IPS DF 4.7 (cell line): ENCODE results near the gene HASPIN.

Experiments used
- DNase-seq: peaks from one replicate; pipeline ENCODE4 v3.0.0-alpha.2; 2013; ENCODE audit warnings: low spot score; ENCODE audit errors: extremely low read depth

HASPIN gene

DNA sequence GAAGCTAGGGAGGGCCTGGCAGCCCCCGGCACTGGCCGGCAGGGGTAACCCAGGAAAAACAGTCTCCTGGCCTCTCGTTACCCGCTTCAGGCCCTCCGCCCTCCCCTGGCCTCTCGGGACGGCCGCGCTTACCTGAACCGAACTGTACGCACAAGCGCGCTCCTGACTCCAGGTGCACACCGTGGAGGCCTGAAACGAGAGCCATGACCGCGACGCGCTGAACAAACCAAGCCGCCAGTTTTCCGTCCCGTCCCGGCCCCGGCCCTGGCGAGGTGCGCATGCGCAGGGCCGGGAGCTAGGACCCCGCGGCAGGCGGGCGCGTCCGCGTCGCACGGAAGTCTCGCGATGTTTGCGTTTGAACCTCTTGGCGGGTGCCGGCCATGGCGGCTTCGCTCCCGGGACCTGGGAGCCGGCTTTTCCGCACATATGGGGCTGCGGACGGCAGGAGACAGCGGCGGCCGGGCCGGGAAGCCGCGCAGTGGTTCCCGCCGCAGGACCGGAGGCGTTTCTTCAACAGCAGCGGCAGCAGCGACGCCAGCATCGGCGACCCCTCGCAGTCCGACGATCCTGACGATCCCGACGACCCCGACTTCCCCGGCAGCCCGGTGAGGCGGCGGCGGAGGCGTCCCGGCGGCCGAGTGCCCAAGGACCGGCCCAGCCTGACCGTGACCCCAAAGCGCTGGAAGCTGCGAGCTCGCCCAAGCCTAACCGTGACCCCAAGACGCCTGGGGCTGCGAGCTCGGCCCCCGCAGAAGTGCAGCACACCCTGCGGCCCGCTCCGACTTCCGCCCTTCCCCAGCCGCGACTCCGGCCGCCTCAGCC, at the start of gene HASPIN:
Gene HASPIN (plus strand): TSS at position 348 of the 822 bp plus-strand sequence. CDS start 33 bp downstream, at position 381.
- DNase-seq: no peak

DNA sequence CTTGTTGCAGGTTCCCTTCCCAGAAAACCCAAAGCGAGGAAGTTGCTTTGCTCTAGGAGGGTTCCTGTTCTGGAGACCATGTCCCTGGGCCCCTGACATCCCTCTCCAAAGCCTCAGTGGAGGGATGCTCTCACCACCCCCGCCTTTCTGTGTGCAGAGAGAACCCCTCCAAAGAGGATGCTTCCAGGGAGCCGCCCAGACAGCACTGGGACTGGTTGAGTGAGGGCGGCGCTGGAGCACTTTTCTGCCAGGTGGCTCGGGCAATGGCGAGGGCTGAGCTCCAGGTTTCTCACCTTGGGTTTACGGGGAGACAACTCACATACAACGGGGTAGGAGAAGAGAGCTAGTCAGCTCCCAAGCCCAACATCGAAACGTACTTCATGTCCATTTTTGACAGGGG, 47.8 kb upstream of the HASPIN start:
- DNase-seq: no peak

DNA sequence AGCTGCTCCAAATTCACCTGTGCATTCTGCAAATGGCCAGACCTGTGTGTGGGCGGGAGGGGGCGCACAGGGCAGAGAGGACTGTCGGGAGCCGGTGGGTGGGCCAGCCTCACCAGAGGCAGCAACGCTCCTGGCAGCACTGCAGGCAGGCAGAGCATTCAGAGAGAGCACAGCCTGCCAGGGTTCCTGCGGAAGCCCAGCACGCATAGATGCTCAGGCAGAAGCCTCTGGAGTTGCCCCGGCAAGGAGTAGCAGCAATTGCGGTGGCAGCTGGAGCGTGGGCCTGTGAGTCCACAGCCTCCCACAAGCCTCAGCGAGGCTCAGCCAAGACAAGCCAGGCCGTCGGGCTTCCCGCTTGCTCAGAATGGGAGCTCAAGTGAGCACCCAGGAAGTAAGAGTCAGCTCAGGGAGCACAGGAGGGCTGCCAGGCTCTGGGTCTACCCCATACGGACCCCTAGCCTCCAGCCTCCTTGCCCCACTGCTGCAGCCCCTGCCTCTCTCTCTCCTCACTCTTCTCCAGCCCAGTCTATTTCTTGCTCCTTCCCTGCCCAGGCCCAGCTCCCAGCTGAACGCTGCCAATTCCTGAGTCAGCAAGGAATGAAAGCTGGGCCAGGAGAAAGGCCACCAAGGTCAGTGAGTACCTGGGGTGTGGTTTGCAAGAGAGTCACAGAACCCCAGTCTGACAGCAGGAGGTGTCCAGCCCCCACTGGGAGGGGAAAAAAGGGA, 45.4 kb upstream of the HASPIN start:
- DNase-seq: no peak

DNA sequence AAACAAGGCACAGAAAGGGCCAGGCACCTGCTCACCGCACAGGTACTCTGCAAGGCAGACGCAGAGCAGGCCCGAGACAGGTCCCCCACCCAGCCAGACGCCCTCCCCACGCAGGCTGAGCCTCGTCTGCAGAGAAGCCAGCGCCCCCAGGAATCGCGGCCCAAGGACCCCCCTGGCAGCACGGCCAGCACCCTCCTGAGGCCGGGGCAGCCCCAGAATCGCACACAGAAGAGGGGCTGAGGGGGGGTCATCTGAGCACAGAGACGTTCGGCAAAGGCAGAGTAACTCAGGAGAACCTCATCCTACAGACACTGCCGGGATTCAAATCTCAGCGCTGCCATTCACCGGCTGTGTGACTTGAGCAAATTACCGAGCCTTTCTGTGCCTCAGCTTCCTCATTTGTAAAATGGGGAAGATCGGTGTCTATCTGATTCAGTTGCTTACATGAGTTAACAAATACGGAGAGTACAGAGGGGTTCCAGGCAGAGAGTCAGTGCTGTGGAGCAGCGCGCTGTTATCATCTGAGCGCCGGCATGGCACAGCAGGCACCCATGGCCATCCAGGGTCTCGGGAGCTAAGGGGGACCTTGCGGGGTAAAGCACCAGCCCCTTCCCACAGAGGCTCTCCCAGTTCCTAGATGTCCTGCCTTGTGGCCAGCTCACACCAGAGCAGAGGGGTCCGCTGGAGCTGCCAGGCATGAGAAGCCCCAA, 44.7 kb upstream of the HASPIN start:
- DNase-seq: no peak

DNA sequence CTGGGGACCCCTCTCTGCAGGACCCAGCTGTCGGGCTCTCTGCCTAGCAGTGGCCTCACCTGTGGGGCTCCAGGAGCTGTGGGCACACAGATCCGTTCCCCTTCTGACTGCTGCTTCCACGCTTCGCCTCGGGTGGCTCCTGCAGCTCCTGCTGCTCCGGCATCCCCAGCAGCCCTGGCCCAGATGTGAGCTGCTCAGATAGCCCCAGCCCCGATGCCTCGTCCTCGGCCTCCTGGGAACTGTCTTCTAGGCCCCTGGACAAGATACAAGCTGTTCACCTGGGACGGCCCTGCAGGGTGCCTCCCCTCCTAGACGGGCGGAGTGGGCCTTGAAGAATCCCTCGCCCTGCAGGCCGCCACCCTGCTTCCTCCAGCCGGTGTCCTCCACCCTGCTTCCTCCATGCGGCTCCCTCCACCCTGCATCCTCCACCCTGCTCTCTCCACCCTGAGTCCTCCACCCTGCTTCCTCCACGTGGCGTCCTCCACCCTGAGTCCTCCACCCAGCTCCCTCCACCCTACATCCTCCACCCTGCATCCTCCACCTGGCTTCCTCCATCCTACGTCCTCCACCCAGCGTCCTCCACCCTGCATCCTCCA, 44.1 kb upstream of the HASPIN start:
- DNase-seq: no peak

DNA sequence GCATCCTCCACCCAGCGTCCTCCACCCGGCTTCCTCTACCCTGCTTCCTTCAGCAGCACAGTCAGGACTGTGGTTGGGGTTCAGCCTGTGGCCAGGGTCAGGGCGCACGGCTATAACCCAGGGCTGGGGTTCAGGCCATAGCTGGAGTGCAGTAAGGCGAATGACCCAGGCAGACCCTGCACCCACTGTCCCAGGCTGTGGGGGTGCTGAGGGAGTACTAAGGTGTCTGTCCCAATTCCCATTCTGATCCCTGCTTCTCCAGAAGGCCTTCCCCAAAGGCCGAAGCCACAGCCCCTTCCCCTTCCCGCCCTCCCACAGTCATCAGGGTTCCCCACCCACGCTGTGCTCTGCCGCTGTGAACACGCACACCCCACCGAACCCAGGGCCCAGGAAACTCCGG, 42.6 kb upstream of the HASPIN start:
- DNase-seq: no peak

DNA sequence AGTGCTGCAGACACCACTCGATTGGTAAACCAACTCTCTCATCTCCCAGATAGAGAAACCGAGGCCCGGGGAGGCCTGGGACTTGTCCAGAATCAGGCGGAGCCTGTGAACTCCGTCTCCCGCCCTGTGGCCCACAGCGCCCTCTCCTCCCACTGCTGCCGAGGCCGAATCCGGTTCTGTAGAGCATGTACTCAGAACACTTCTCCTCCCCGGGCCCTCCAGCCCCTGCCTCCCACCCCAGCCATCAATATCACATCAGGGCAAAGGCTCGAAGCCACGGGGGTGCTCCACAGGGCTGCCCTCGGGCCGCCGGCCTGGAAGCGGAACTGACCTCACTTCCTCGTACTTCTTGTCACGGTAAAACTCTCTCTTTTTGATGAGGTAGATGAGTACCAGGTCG, 42.1 kb upstream of the HASPIN start:
- no peak for DNase-seq

DNA sequence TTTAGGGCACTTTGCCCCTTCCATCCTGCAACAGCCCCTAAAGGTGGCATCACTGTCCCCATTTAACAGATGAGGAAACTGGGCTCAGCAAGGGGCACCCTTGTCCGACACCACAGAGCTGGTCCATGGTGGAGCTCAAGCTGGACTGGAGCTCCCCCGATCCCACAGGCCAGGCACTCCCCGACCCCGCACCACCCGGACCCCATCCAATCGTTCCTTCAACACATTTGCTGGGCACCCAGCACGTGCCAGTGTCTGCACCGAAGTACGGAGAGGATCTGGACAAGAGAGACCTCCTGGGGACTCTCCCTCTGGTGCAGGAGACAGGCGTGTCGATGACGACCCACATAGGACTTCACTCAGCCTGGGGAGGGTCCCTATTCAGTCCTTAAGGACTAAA, 41.7 kb upstream of the HASPIN start:
- DNase-seq: no peak

DNA sequence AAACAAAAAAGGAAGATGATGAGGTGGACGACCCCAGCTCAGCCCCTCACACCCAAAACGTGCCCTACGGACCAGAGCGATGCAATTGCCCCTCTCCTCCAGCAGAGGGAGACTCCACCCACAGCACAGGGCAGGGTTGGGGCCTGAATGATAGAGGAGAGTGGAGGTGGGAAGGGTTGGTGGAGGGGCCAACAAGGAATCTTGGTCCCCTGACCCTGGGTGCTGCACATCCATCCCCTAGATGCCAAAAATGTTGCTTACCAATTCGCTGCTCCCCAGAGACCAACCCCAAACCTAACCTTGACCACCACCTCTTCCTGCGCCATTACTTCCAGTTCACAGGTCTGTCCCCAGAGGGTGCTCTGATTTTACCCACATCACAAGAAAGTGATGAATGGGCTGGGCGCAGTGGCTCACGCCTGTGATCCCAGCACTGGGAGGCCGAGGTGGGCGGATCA, 40.6 kb upstream of the HASPIN start:
- no peak for DNase-seq

DNA sequence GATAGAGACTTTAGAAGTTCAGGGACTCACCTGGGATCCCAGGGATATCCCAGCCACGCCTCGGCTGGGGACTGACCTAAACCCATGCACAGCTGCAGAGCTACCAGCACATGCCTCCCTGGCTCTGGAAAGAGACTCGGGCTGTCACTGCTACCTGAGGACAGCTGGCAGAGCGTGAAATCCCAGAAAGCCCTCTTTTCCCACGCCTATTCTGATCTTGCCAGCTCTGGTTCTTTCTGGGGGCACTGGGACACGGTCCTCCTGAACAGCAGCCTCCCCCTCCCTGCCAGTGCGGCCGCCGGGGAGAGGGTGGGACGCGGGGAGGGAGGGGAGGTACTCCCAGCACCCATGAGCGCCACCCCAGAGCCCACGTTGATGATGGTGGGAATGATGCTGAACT, 38.5 kb upstream of the HASPIN start:
- DNase-seq: no peak

DNA sequence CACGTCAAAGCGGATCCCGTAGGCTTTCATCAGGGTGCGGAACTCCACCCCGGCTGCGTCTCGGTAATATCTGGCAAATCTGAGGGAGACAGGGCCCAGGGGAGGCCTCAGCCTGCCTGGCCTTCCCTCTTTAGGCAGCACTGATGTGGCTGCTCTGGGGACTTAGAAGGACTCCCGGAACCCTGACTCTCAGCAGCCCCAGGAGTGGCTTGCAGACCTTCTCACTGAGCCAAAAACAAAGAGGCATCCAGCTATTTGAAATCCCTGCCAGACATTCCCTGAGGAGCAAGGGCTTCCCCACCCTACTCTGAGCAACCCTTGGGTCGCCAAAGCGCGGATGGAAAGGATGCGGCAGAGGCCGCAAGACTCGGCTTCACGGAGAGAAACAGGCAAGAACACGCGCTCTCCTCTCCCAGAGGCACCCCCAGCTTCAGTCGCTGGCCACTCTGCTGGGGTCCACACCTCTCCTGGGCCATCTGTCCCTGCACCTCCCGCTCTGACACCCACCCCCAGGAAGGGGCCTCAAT, 35.6 kb upstream of the HASPIN start:
- DNase-seq: no peak

DNA sequence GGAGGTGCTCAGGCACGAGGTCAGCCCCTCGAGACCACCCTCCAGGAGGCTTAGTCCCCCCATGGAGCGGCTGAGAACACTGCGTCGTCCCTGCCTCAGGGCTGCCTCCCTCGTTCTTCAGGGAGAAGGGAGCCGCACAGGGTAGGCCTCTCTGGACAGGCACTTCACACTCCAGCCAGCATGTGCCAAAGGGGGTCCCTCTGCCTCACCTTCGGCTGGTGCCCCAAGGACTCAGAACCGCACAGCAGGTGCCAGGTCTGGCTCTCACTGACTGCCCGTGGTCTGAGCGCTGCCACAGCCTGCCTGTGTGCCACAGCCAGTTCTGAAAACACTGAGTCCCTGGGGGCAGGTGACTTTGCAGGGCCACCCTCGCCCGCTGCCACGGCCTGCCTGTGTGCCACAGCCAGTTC, 34.8 kb upstream of the HASPIN start:
- DNase-seq: no peak

DNA sequence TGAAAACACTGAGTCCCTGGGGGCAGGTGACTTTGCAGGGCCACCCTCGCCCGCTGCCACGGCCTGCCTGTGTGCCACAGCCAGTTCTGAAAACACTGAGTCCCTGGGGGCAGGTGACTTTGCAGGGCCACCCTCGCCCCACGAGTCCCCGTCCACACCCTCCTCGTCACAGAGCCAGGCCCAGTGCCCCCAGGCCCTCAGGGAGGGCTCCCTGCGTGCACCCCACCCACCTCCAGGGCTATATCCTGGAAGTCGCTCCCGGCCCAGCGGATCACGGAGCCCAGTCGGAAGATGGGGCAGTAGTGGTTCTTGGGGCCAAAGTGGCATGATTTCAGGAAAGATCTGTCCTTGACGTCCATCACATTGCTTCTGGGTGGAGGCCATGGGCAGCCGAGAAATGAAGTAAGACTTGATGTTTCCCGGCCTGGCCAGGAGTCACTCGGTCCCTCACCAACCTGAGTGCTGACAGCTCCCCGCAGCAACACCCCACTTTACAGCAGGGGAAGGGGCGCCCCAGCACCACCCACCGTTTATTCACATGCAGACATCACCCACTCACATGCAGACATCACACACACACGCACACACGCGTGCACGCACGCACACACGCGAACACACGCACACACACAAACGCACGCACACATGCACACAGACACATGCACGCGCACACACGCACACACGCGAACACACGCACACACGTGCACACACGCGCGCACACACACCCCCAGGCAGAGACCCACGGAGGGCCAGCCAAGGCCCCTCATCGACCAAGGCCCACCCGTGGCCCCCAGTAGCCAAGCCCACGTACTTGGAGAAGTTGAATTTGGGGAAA, 34.2 kb upstream of the HASPIN start:
- DNase-seq: no peak

DNA sequence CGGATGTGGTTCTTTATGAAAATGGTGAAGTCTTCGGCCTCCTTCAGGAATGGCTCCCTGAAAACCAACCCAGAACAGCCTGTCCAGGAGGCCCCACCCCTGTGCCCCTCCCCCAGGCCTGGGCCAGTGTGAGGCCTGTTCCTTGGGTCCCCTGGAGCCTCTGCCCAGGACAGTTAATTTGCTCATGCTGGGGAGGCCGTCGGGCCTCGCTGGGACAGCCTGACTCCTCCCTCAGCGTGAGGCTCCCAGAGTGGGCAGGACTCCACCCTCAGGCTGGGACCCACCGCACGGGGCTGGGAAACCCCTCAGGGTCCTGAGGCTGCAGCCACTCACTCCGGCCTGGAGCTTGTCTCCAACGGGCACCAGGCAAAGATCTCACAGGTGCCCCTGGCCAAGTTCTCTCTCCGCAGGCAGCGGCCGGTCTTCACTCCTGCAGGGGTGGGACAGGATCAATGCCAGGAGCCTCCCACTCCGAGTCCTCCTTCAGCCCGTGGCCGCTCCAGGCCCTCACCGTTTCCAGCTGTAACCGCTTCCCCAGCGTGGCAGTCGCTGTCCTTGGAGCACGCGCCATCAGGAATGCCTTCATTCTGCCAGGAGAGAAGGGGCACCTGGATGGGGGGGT, 33.5 kb upstream of the HASPIN start:
- DNase-seq: no peak

DNA sequence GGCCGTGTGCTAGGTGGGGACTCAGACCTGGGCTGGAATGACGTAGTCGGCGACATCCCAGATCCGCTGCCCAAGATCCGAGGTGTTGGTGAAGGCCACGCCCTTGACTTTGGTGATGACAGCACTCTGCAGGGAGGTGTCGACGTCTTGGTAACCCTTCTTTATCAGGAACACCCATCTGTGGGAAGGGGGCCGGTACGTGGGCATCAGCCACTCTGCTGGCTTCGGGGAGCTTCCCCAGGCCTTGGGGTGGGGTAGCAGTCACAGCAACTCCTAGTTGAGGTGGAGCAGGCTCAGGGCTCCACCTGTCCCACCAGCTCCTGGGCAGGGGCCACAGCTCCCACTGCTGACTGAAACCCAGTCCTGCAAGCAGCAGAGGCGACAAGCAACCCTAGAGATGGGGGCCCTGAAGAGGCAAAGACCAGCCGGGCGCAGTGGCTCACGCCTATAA, 32.1 kb upstream of the HASPIN start:
- DNase-seq: no peak

DNA sequence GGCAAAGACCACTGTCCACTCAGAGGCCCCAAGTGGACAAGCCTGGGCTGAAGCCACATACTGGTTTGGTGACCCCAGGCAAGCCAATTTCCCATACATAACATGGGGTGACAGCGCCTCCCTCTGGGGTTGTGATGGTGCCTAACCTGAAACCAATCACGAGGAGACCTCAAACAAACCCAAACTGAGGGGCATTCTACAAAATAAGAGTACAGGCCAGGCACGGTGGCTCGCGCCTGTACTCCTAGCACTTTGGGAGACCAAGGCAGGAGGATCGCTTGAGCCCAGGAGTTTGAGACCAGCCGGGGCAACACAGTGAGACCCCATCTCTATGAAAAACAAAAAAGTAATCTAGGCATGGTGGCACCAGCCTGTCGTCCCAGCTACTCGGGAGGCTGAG, 31.4 kb upstream of the HASPIN start:
- DNase-seq: no peak

DNA sequence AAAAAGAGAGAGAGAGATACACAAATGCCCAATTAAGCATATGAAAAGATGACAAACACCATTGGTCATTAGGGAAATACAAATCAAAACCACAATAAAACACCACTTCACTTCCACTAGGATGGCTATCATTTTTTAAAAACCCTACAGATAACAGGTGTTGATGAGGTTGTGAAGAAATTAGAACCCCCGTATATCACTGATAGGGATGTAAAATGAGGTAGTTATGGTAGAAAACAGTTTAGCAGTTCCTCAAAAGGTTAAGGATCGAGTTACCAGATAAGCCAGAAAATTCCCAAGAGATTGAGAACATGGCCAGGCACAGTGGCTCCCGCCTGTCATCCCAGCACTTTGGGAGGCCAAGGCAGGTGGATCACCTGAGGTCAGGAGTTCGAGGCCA, 30.6 kb upstream of the HASPIN start:
- no peak for DNase-seq

DNA sequence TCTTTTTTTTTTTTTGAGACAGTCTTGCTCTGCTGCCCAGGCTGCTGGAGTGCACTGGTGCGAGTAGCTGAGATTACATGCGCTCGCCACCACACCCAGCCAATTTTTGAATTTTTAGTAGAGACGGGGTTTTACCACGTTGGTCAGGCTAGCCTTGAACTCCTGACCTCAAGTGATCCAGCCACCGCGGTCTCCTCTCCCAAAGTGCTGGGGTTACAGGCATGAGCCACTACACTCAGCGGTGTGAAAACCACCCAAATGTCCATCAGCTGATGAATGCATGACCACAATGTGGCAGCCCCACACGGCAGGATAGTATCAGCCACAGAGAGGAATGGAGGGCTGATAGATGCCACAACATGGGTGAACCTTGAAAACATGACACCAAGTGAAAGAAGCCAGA, 29.9 kb upstream of the HASPIN start:
- DNase-seq: no peak

DNA sequence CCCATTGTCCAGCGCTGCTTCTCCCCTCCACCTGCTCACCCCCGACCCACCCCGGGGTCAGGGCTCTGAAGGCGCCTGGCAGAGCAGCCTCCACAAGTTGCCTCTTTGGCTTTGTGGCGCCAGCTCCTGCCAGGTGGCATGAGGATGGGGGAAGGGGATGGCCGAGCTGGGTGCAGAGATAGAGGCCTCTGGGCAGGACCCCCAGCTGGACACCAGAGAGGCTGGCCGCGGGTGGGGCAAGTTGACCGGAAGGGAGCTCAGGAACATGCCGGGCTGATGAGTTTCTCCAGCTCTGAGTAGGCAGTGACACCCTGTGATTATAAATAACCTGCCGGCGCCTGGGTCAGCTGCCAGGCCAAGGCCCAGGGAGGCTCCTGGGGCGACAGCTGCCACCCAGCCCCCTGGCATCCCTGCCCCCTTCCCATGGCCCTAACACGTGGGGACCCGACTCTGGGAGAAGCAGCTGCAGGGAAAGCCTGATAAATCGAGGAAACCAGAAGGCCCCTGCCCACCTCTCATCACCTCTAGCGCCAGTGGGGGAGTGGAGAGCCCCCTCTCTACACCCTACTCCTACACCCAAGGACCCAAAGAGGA, 28.5 kb upstream of the HASPIN start:
- no peak for DNase-seq
